WTC11 (cell line): ENCODE measurements around the gene SMAD3.

Experiments used
- CBFB ChIP-seq: sonication (generic); formaldehyde crosslinking; IDR thresholded peaks from 2 replicates; pipeline ENCODE4 v1.8.1; 2022; ENCODE audit warnings: mild to moderate bottlenecking, low read depth, missing genetic modification reagents
- JUN ChIP-seq: sonication (generic); formaldehyde crosslinking; IDR thresholded peaks from 2 replicates; pipeline ENCODE4 v1.8.0; 2023; ENCODE audit warnings: mild to moderate bottlenecking, missing genetic modification reagents
- MAX ChIP-seq: sonication (generic); formaldehyde crosslinking; IDR thresholded peaks from 2 replicates; pipeline ENCODE4 v1.8.0; 2022; ENCODE audit warnings: mild to moderate bottlenecking, missing genetic modification reagents
- NR1H2 ChIP-seq: sonication (generic); formaldehyde crosslinking; IDR thresholded peaks from 2 replicates; pipeline ENCODE4 v1.9.0; 2021; ENCODE audit warnings: mild to moderate bottlenecking, moderate library complexity, missing genetic modification reagents
- ZNF317 ChIP-seq: sonication (generic); formaldehyde crosslinking; IDR thresholded peaks from 2 replicates; pipeline ENCODE4 v1.8.1; 2023; ENCODE audit warnings: low read depth, mild to moderate bottlenecking, moderate library complexity, missing genetic modification reagents, borderline replicate concordance
- ZNF512 ChIP-seq: sonication (generic); formaldehyde crosslinking; IDR thresholded peaks from 2 replicates; pipeline ENCODE4 v1.8.1; 2022; ENCODE audit warnings: missing genetic modification reagents, borderline replicate concordance
- TF ChIP-seq, protein P1 (sequence below): fragments of 200-600 bp; IDR thresholded peaks from 2 replicates; pipeline ENCODE4 v1.8.0; 2022; ENCODE audit warnings: antibody characterized with exemption

- TF ChIP-seq MAX (CRISPR knock-in tag) (no peak), JUN (no peak), ZNF512 (CRISPR knock-in tag) (no peak), ZNF317 (no peak), NR1H2 (no peak), CBFB (CRISPR knock-in tag) (no peak)
- TF ChIP-seq, protein P1, sequence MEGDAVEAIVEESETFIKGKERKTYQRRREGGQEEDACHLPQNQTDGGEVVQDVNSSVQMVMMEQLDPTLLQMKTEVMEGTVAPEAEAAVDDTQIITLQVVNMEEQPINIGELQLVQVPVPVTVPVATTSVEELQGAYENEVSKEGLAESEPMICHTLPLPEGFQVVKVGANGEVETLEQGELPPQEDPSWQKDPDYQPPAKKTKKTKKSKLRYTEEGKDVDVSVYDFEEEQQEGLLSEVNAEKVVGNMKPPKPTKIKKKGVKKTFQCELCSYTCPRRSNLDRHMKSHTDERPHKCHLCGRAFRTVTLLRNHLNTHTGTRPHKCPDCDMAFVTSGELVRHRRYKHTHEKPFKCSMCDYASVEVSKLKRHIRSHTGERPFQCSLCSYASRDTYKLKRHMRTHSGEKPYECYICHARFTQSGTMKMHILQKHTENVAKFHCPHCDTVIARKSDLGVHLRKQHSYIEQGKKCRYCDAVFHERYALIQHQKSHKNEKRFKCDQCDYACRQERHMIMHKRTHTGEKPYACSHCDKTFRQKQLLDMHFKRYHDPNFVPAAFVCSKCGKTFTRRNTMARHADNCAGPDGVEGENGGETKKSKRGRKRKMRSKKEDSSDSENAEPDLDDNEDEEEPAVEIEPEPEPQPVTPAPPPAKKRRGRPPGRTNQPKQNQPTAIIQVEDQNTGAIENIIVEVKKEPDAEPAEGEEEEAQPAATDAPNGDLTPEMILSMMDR: no peak
These were observed 82.8 kb downstream of the SMAD3 start for GRCh38 chr15:67148196-67148701.
